HG03060 (cell line): ENCODE results near the gene SPATA31A1.
"Not testable (repeated sequence)": the region's sequence is repeated elsewhere in the genome, so short reads cannot be mapped to it uniquely, and the experiment has no call there.

Experiments used
- ATAC-seq: cut with Tn5 transposase; IDR thresholded peaks from one replicate; pipeline ENCODE4 v1.9.1; 2021; ENCODE audit warnings: low read depth, moderate number of reproducible peaks; ENCODE audit not compliant: unreplicated experiment

Gene SPATA31A1

GRCh38 chr9:39355369-39355768 is at the start of gene SPATA31A1:
Gene SPATA31A1 (plus strand): TSS chr9:39355669. CDS start chr9:39355731, 62 bp downstream.
- not testable (repeated sequence) for ATAC-seq

DNA sequence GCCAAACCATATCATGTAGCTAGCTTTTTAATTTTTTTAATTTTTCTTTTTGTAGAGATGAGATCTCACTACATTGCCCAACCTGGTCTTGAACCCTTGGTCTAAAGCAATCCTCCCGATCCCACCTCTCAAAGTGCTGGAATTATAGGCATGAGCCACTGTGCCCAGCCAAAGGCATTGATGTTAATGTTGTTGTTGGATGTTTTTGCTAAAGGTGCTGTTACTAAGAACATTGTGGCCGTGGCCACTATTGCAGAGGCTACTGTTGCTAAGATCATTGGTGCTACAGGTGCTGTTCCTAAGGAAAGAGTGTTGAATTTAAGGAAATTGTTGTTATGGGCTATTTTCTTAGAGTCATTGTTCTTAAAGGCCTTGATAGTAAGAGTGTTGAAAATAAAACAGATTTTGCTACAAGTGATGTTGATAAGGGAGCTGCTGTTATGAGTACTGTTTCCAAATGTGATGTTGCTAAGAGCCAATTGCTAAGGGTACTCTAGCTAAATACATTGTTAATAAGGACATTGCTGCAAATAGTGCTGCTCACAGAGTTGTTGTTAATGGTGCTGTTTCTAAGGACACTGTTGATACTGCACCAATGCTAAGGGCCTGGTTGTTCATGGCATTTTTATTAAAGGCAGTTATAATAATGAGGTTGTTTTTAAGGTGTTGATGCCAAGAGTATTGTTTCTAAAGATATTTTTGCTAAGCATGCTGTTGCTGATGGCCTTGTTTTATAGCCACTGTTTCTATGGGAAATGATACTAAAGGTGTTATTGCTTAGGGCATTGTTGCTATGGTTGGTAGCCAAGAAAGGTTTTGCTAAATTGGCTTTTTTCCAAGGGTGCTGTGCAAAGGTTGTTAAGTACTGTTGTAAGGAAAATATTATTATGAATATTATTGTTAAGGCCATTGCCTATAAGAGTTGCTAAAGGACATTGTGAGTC is 52.1 kb downstream of the SPATA31A1 start:
- ATAC-seq: not testable (repeated sequence)

- ATAC-seq: not testable (repeated sequence)
Observed at GRCh38 chr9:39411254-39411940, 55.9 kb downstream of the SPATA31A1 start.
